GM15510 (cell line): ENCODE results near the gene GAS2L2.

Source experiments
- POLR2A ChIP-seq: IDR thresholded peaks from 3 replicates; pipeline ENCODE4 v1.6.1; 2011; ENCODE audit warnings: borderline replicate concordance; ENCODE audit not compliant: insufficient read length; ENCODE audit errors: extremely low read depth

The GAS2L2 gene

GRCh38 chr17:35705705-35706104 is 47.3 kb downstream of the GAS2L2 start:
- TF ChIP-seq POLR2A: no peak

DNA sequence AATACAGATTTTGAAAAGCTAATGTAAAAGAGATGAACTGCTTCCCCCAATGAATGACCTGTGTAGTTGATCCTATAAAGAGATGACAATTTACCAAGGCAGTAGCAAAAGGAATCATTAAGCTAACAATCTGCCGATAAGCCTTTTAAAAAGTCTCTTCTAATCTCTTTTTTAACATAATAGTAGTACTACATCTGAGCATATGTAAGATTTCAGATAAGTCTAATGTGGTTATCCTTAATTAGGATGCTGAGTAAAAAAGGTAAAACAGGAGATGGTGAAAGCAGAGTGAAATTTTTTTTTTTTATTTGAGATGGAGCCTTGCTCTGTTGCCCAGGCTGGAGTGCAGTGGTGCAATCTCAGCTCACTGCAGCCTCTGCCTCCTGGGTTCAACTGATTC is 47.8 kb downstream of the GAS2L2 start:
- TF ChIP-seq POLR2A: no peak

- no peak for TF ChIP-seq POLR2A
Measured at GRCh38 chr17:35701491-35701890, 51.5 kb downstream of the GAS2L2 start.

DNA sequence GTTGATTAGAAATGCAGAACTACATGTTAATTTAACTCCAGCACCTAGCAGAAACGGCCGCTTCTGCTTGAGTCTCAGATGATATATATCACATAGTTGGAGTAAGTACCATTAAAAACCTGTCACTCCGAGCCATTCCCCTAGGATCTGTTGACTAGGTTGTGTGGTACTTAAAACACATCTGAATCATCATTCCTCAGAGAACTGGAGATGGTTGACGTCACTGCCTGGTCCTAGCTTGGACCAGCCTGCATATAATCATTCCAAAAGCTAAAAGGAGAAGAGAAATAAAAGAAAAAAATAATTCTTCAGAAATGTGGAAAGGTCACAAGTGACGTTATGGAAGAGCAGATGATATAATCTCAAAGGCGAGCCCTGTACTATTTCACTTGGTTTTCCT is 52.9 kb downstream of the GAS2L2 start:
- no peak for TF ChIP-seq POLR2A

- TF ChIP-seq POLR2A: no peak
Measured at GRCh38 chr17:35698800-35699199, 54.2 kb downstream of the GAS2L2 start.

- no peak for TF ChIP-seq POLR2A
Measured at GRCh38 chr17:35695613-35696012, 57.4 kb downstream of the GAS2L2 start.

DNA sequence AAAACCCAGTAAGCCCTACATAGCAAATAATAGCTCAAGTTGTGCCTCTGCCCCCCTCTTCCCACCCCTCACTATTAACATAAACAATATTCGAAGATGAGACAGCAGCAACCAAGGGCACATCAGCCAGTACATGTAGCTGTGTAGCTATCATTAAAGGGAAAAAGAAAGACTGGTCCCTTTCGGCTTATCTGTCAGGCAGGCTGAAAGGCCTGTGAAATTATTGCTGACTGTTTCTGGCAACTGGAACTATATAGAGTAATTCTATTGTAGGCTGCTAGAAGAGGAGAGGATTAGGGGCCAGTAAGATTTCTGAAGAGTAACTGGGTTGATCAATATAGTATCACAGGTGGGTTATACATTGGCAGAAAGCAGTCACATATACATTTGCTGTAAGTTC is 58.1 kb downstream of the GAS2L2 start:
- no peak for TF ChIP-seq POLR2A
